Activated CD4-positive, alpha-beta T cell treated with anti-CD3 and anti-CD28 coated beads, Interleukin-2, amount 50 U/mL, for 48 hours (primary cell): ENCODE measurements around the gene KRT9.
"Not testable (repeated sequence)": the region's sequence is repeated elsewhere in the genome, so short reads cannot be mapped to it uniquely, and the experiment has no call there.

Experiments
- DNase-seq, 2 experiments: peaks; one replicate each; pipeline ENCODE4 v3.0.0-alpha.2; 2020

Gene KRT9, protein sequence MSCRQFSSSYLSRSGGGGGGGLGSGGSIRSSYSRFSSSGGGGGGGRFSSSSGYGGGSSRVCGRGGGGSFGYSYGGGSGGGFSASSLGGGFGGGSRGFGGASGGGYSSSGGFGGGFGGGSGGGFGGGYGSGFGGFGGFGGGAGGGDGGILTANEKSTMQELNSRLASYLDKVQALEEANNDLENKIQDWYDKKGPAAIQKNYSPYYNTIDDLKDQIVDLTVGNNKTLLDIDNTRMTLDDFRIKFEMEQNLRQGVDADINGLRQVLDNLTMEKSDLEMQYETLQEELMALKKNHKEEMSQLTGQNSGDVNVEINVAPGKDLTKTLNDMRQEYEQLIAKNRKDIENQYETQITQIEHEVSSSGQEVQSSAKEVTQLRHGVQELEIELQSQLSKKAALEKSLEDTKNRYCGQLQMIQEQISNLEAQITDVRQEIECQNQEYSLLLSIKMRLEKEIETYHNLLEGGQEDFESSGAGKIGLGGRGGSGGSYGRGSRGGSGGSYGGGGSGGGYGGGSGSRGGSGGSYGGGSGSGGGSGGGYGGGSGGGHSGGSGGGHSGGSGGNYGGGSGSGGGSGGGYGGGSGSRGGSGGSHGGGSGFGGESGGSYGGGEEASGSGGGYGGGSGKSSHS

DNA sequence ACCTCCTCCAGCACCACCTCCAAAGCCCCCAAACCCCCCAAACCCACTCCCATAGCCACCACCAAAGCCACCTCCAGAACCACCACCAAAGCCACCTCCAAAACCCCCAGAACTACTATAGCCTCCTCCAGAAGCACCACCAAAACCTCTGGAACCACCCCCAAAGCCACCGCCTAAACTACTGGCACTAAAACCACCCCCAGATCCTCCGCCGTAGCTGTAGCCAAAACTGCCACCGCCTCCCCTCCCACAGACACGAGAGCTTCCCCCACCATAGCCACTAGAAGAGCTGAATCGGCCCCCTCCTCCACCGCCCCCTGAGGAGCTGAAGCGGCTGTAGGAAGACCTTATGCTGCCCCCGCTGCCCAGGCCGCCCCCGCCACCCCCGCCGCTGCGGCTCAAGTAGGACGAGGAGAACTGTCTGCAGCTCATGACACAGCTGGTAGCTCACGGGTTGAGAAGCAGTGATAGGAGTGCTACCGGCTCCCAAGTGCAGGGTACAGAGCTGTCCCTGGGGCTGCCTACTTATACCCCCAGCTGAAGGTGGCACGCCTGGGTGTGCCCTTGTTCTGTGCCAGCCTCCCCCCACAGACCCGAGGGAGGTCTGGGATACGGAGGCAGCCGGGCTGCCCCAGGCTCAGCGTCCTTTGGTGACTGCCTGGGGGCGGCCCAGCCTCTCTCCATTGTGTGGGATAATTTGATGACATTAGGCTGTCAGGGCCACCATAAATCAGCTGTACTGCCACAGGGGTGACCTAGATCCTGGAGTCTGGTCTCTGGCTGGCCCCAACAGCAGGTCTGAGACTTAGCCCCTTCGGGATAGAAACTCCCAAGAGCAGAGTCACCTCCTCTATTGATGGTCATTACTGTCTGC, at the start of gene KRT9:
KRT9 (minus strand) TSS at position 499 of the 874 bp plus-strand sequence; CDS start at position 432, 67 bp downstream.
- DNase-seq, result no peak

DNA sequence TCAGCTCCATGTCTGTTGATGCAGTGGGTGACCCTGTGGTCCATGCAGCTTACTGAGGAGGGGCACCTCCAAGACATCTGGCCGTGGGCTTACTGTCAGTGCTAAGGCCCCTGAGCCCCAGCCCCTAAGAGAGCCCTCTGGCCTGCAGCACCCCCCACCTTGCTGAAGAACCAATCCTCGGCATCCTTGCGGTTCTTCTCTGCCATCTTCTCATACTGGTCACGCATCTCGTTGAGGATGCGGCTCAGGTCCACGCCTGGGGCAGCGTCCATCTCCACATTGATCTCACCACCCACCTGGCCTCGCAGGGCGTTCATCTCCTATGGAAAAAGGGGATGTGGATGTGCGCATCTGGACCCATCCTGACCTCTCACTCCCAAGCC, 49.6 kb upstream of the KRT9 start:
- DNase-seq, result not testable (repeated sequence)

DNA sequence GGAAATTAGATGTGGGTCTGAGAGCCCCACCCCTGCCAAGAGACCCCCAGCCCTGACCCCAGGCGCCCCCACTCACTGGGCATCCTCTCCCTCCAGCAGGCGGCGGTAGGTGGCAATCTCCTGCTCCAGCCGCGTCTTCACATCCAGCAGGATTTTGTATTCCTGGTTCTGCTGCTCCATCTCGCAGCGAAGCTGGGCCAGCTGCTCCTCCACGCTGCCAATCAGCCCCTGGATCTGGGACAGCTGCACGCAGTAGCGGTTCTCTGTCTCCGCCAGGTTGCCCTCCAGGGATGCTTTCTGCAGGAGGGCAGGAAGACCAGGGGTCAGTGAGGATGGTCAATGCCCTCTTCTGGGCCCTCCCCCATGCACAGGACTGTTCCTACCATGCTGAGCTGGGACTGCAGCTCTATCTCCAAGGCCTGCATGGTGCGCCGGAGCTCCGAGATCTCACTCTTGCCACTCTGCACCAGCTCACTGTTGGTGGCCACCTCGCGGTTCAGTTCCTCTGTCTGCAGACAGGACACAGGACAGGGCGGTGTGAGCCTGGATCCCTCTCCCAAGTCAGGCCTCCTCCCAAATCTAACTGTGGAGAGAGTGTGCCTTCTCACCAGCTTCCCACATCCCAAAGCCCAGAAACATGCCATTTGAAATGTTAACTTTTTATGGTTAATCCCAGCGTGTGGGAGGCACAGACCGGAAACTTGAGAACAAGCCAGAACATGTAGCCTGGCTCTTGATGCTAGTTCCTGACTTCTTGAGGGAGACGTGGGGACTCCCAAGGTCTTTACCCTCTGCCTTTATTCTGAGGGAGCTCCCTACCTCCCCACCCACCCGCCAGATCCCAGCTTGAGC, 49.0 kb upstream of the KRT9 start:
- no peak for DNase-seq

DNA sequence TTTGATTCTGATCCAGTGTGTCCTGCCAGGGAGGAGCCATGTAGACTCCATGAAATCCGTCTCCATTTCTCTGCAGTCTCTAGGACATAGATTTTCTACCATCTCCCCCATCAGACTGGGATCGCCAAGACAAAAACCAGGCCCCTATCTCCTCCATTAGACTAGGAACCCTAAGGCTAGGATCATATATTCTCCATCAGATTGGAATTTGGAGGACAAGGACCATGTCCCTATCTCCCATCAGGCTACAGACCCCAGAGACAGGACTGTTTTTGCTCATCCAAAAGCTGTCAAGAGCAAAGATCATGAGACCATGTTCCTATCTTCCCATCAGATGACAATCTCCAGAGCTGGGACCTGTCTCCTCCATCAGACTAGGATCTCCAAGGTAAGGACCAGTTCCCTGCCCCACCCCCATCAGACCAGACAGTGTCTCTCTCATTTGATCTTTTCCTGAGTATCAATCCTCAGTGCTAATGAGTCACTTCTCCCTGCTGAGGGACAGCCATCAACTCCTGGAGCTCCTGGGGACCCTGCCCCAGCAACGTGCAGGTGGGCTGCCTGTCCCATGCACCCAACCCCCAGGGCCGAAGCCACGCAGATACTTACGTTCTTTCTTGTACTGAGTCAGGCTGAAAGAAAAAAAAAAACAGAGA, 48.2 kb upstream of the KRT9 start:
- DNase-seq, result not testable (repeated sequence)

DNA sequence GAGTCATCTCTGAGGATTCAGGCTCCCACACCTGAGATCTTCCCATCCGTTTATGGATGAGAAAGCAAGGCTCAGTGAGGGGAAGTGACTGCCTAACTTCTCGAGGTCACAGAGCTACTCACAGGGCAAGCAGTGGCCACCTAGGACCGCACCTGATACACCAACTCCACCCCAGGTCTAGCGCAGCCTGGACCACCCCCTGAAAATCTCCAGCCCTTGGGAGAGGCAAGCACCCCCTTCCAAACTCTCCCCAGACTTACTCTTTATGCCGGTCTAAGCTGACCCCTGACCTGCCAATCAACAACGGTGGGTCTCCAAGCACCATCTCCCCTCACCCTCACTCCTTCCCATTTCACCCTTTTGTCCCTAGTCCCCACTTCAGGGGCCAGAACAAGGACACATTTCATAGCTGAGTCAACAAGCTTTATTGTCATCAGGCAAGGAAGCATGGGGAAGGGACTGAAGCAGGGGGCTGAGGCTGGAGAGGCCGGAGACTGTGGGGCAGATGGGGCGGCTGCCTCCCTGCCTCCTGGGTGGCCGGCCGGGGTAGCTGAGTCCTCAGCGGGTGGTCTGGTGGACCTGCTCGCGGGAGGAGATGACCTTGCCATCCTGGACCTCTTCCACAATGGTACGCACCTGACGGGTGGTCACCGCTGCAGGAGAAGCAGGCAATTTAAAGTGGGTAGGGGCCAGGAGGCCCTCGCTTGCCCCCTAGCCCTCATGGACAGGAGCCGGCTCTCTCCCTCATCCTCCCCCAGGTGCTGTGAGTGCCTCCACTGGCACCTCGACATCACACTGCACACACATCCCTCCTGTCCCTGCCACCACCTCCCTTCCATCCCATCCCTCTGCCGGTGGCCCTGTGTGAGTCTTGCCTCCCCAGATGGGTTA, 47.4 kb upstream of the KRT9 start:
- no peak for DNase-seq

DNA sequence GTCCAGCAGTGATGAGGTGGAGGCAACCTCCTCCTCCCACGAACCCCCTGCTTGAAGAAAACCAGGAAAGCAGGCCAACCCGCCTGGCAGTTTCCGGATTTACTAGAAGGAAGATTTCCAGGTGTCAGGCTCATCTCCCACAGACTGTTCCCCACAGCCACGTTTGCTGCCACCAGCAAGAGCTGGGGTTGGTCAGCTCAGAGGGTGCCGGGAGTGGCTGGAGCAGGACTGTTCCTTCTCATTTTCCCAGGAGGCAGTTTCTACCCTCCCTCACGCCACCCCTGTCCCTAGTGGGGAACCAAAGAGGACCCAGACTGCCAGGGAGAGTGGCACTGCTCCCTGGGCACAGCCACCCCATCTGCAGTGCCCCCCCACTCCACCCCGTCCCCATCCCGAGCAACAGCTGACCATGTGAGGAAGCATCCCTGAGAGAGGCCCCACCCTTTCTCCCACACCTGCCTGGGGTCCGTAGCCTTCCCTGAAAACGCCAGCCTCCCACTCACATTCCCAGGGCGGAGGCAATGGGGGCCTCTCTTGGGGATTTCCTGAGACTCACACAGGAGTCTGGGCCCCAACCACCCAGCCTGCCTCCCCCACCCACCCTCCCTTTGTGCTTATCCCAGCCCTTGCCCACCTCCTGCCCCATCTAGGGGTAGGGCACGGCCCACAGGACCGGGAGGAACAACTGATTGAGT, 46.6 kb upstream of the KRT9 start:
- DNase-seq, result no peak

DNA sequence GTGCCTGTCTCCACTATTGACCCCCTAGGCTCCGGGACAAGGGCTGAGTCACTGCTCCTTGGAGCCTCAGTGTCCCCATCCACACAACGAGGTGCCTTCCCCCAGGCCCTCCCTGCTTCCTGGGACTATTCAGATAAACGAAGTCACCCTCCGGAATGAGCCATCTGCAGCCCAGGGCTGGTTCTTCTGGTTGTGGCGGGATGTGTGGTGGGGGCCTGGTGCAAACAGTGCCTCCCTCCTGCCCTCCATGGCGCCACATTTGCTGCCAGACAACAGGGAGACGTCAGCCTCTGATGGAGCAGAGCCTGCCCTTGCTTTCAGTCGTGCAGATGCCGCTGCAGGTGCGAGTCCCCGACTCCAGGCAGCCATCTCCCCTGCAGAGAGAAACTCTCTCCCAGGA, 45.8 kb upstream of the KRT9 start:
- no peak for DNase-seq

DNA sequence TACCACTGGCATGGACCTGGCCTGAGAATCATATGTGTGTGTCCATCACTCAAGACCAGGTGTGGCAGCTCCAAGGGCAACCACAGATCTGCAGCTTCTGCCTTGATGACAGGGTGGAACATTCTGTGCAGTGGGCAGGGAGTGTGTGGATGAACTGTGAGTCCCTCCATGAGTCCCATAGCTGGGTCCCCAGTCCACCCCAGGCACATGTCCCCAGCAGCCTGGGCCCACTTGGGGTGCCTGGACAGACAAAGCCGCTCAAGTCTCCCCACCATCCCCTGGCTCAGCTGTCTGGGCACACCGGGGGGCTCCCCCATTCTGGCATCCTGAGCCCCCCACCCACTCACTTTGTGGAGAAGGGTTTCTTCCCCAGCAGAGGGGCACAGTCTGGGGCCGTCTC, 45.3 kb upstream of the KRT9 start:
- DNase-seq, result no peak

DNA sequence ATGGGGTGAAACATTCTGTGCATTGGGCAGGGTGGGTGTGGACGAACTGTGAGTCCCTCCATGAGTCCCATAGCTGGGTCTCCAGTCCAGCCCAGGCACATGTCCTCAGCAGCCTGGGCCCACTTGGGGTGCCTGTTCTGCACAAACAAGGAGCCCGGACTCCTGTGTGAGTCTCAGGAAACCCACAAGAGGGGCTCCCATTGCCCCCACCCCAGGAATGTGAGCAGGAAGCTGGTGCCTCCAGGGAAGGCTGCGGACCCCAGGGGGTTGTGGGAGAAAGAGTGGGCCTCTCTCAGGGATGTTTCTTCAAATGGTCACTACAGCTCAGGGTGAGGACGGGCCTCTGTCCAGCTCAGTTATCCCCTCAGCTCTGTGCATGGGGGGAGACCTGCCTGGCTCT, 44.6 kb upstream of the KRT9 start:
- not testable (repeated sequence) for DNase-seq

DNA sequence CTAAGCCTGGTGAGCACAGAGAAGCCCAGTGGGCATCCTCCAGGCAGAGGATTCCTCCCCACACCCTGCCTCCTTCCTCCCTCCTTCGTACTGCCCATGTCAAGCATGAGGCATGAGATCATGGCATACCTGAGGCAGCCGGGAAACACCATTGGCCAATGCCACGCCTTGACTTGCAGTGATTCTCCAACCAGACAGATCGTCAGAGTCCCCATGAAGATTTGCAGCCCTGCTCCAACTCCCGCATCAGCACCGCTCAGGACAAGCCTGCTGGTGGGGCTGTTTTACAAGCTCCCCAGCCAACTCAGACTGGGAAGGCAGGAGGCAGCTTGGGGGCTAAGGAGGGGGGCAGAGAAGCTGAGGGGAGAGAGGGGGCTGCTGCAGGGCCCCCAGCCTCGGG, 43.6 kb upstream of the KRT9 start:
- no peak for DNase-seq

DNA sequence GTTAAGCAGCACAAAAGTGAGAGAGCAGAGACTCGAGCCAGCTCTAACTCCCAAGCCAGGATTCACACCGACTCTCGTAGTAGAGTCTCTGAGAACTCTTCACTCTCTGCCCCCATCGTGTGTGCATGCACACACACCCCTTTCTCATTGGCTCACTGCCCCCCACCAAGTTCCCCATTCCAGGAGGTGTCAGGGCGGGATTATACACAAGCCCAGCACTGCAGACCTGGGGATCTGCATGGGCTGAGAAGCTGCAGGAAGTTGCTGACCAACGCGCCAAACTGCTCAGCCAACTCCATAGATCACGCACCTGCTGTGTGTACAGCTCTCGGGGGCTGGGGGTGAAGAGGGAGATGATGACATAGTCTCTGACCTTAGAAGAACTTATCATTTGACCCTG, 42.9 kb upstream of the KRT9 start:
- not testable (repeated sequence) for DNase-seq

DNA sequence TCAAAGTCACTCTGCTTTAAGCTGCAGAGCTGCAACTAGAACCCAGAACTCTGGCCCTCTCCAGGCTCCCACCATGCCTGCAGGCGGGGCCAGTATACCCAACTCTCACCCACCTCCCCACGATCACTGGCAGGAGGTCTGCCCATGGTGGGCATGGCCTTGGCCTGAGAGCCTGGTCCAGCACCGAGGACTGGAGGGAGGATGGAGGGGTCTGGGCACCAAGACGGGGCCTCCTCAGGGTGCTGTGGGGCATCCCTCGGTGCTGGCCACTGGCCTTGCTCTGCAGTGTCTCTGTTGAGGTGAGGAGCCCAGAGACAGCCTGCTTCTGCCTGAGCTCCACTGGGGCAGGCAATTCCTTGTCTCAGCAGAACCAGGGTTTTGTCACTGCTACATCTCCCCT, 42.2 kb upstream of the KRT9 start:
- DNase-seq, result no peak

DNA sequence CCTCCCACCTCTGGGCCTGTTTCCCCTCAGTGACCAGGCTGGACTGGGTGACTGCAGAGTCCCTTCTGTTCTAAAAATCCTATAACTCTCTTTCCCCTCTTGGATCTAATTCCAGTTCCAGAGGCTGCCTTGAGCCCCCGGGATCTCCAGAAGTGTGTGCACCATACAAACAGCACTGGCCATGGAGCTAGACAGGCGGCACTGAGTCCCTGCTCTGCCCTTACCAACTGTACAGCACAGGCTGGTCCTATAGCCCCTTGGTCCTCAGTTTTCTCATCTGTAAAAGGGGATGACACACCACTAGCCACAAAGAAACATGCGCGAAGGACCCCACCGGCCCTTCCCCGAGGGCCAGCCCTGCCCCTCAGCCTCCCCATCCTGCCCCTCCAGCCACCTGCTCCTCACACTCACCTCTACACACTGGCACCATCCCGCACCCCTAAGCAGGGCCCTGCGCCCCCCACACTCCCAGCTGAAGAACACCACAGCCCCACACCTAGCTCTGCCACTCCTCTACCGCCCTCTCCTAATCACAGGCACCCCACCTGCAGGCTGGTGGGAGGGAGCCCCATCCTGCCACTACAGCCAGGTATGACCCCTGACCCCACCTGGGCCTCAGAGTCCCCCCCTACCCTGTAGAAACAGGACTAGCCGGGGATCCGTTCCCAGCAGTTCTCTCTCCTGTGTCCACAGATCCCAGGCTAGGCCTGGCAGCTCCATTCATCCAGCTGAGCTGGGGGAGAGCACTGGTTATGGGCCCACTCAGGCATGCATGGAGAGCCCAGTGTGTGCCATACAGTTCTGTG, 41.6 kb upstream of the KRT9 start:
- no peak for DNase-seq

DNA sequence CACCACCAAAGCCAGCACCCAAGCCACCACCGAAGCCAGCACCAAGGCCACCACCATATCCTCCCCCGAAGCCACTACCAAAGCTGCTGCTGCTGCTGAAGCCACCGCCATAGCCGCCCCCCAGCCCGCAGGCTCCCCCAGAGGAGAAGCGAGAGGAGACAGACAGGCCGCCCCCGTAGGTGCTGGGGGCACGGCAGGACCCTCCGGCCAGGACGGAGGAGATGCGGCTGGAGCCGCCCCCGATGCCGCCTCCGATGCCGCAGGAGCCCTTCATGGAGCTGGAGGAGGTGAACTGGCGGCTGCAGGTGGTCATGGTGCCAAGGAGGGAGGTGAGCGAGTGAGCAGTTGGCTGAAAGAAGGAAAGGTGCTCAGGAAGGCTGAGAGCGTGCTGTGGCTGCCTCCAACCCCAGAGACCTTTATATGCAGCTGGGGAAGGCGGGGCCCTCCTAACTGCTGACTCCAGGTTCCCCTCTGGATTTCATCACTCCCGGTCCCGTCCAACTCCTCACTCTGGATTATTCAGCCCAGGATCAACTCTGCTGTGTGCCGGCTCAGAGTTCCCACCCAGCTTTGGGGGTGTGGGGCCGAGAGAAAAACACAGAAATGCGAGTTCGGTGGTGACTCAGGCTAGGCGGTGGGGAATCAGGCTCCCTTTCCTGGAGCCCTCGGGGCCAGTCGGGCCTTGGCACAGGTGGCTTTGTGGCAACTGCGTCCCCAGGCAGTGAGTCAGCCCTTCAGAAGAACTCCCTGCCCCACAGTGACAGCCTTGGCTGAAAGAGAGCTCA, 40.7 kb upstream of the KRT9 start, which contains the start of gene KRT16:
KRT16 (minus strand) TSS at position 392 of the 785 bp plus-strand sequence; CDS start at position 313, 79 bp downstream.
- DNase-seq, result not testable (repeated sequence)

DNA sequence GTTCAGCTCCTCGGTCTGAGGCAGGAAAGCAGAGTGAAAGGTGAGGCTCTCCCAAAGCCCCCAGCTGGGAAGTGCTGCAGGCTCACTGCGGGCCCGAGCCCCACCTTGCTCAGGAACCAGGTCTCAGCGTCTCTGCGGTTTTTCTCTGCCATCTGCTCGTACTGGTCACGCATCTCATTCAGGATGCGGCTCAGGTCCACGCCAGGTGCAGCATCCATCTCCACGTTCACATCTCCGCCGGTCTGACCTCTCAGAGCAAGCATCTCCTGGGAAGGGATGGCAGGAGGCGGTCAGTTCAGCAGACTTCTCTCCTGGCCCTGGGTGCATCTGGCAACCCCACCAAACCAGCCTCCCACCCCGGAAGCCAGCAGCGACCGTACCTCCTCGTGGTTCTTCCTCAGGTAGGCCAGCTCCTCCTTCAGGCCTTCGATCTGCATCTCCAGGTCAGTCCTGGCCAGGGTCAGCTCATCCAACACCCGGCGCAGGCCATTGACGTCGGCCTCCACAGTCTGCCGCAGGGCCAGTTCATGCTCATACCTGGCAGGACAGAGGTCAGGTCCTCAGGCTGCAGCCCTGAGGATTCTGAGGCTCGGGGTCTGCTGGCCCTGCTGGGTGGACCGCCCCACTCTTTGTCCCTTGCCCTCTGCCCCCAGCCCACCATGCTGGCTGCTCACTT, 39.2 kb upstream of the KRT9 start:
- no peak for DNase-seq

DNA sequence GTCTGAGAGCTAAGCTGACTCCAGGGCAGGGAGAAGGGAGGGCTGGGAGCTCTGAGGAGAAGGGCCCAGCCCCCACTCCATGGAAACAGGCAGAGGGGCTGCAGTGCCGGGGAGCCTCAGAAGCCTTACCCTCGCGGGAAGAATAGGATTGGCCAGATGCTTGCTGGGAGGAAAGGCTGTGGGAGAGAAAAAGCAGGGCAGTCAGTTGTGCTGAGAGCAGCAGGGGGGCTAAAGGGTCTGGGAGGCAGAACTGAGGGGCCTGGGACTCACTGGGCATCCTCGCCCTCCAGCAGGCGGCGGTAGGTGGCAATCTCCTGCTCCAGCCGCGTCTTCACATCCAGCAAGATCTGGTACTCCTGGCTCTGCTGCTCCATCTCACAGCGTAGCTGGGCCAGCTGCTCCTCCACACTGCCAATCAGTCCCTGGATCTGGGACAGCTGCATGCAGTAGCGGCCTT, 38.2 kb upstream of the KRT9 start:
- not testable (repeated sequence) for DNase-seq

DNA sequence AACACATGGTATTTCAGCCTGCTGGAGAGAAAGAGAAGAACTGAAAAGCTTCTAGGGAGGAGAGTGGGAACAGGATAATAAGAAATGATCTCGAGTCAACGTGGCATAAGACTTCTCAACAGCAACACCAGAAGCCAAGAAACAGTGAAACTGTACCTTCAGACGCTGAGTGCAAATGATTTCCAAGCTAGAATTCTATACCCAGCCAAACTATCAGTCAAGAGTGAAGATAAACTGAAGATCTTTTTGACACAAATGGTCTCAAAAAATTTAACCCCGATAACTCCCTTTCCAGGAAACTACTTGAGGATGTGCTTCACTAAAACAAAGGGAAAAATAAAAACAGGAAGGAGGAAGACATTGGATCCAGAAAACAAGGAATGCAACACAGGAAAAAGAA, 35.1 kb upstream of the KRT9 start:
- not testable (repeated sequence) for DNase-seq

DNA sequence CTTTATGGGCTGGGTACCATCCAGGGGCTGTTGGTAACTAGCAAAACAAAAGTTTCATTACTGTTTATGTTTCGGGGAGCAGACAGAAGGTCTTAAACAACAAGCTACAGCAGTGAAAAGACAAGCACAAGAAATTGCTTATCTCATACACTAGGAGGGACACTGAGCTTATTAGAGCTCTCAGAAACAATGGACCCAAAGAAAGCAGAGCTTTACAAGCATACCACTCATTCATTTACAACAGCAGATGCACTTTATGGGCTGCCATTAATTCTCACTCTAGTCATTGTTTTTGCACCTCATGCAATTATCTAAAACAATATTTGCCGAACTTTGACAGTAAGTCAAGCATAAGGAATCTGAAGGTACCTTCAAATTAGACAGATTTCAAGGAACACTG, 30.7 kb upstream of the KRT9 start:
- no peak for DNase-seq
